GM19455 (cell line): Measurements from ENCODE around the gene MDC1.
"Not testable (repeated sequence)": the region's sequence is repeated elsewhere in the genome, so short reads cannot be mapped to it uniquely, and the experiment has no call there.

Experiments used
- ATAC-seq: cut with Tn5 transposase; IDR thresholded peaks from one replicate; pipeline ENCODE4 v1.9.1; 2021; ENCODE audit not compliant: unreplicated experiment

MDC1 gene

GRCh38 chr6:30683183-30683979 is 33.7 kb downstream of the MDC1 start:
- no peak for ATAC-seq

DNA sequence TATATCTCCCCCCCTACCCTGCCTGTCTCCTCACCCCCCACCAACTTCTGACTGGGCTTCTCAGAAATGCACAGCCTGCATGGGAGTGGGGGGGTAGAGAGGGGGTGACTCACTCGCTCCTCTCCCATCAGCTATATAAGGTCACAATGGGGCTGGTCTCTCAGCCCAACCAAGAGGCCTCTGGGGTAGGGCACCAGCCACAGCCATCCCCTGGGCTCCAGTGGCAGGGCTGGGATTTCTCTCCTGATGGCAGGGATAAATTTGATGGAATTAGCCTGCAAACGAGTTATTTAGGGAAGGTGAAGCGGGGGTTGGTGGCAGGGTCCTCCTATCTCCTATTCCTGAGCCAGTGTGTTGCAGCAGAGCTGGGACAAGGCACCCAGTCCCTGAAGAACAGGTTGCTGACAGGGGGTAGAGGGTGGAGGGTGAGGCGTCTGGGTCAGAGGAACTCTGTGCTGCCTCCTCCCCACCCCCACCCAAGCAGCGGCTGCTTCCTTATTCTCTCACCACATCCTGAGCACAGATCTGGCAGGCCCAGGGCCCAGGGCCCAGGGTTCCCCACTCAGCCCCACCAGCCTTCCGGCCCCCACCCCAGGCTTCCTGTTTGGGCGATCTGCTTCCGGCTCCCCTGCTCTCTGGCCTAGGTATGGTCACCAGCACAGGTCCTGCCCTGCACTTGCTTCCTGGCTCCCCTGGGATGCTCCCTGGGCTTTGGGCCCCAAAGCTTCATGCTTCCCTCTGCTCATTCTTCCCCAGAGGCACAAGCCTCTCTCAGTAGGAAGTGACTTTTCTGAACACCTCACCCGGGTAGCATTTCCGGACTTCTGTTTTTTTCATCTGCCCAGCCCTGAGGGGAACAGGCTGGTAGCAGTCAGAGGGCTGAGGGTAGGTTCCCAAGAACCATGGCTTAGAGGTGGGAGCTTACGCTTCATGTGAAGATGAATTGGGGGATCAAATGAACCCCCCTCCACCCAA is 34.7 kb downstream of the MDC1 start:
- peak; percentile 46 for ATAC-seq

DNA sequence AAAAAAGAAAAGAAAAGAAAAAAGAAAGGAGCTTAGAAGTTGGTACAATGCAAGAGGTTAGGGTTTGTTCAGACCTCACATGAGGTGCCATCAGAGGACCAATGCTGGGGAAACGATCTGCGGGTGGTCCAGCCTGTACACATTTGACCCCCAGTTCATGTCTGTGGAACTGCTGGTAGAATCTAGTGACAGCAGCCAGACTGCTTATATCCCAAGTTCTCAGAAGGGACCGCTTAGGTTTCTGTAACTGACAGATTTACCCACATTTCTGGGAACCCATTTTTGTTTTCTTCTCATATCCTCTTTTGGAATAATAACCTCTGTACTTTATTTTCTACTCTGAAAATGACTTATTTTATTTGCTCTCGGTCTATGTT is 35.3 kb downstream of the MDC1 start:
- ATAC-seq, result no peak

DNA sequence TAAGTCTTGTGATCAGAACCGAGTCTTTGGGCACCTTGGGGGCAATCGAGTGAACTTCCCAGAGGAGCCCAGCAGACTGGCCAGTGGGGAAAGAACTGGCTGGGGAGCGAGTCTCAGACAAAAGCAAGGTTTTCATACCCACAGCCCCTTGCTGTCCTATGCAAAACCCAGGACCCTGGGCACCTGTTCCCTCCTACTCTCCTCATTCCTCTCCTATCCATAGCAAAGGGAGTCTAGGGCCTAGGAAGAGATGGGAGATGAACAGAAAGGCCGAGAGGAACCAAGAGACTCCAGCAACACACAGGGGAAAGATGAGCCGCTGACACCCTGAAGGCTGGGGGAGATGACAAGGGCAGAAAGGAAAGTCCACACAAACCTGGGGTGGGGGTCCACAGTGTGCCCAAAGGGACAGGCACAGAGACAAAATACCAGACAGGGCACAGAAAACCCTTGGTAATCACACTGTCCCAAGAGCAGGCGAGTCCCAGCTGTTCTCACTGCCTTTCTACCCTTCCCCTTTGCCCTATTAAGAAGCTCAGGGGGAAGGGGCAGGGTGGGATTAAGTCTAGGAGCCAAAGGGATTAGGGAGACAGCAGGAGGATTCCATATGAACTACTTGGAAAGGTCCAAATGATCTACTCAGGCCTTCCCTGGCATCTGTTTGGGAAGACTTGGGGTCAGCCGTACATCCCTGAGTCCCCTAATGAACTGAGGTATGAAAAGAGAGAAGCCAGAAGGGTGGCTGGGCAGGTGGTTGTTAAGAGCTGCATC is 37.1 kb downstream of the MDC1 start:
- ATAC-seq, result no peak

- ATAC-seq, result no peak
Measured at GRCh38 chr6:30678964-30679726, 37.9 kb downstream of the MDC1 start.

GRCh38 chr6:30676660-30677285 is 40.3 kb downstream of the MDC1 start:
- no peak for ATAC-seq

GRCh38 chr6:30672445-30673253 is 44.4 kb downstream of the MDC1 start, which contains the start of gene DHX16:
DHX16 (minus strand) TSS chr6:30673006; CDS start chr6:30672841, 165 bp downstream.
- ATAC-seq, result peak; percentile 68

DNA sequence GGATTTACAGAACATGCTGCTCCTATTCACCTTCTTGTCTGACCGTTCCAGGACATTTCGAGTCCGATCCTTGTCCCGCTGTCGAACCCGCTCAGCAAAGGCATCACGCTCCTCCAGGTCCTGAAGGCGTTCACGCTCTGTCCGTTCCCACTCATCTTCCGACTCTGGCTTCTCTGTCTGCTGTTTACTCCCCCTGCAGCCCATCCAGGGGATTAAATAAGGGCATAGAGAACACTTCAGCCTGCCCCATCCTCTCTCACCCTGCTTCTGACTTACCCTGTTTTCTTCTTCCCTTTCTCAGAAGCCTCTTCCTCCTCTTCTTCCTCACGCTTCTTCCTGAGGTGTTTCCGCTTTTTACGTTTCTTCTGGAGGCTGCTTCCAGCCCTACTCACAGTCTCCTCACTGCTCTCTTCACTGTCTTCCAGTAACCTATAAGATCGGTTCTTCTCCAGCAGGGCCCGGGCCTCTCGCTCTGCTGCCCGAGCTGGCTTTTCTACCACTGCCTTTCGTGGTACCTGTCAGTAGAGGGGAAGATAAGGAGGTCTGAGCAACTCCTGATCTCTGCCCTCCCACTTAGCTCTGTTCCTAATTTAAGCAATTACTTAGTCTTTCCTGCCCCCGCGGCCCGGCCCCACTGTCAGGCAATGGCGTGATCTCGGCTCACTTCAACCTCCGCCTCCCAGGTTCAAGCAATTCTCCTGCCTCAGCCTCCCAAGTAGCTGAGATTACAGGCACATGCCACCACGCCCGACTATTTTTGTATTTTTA is 46.1 kb downstream of the MDC1 start:
- ATAC-seq, result no peak

DNA sequence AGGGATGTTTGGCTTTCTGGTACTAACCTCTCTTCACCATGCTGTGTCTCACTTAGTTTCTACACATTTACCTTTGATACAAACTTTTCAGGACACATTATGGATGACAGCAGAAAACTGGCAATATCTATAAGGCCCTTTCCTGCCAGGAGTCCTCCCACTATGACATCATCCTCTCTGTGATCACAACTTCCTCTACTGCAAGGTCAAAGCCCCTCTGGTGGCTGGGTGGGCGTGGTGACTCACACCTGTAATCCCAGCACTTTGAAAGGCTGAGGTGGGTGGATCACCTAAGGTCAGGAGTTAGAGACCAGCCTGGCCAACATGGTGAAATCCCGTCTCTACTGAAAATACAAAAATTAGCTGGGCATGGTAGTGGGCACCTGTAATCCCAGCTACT is 50.8 kb downstream of the MDC1 start:
- not testable (repeated sequence) for ATAC-seq

DNA sequence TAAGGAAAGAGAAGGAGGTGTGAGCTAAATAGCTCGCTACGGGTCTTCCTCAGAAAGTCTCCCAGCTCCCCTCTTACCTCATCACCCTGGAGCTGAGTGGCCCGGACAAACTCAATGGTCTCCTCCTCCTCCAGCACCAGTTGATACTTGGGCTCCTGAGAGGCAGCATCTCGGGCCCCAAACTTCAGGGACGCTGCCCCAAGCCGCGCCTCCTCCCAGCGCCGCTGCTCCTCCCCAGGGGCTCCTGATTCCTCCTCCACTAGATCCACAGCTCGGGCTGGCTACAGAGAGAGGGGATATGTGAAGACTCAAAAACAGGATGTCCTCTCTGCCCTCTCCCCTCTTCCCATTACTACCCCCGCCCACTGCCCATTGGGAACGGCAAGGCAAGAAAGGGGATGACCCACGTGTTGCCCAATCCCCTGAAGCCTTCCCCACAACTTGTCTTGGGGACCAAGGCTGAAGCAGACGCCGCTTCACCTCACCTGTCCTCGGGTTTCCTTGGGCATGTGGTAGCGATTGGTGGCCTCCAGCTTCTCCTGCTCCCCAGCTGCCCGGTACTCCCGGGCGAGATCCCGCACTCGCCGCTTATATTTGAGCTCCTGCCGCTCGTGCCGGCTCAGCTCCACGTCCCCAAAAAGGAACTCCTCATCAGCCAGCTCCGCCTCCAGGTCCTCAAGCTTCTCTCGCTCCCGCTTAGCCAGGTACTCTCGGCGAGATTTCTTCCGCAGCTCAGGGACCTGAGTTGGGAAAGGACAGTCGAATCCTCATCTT is 51.9 kb downstream of the MDC1 start:
- ATAC-seq, result no peak

DNA sequence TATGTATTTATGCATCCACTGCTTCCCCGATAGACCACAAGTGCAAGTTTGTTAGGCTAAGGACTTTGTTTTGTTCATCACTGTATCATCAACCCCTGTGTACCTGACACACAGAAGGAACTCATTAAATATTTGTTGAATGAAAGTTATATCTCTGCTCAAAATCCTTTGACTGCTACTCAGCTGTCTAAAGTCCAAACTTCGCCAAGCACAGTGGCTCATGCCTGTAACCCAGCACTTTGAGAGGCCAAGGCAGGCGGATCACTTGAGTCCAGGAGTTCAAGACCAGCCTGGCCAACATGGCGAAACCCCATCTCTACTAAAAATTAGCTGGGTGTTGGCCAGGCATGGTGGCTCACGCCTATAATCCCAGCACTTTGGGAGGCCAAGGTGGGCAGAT is 59.2 kb downstream of the MDC1 start:
- not testable (repeated sequence) for ATAC-seq

GRCh38 chr6:30657454-30657853 is 59.6 kb downstream of the MDC1 start:
- ATAC-seq, result no peak

GRCh38 chr6:30656513-30656912 is 60.6 kb downstream of the MDC1 start:
- ATAC-seq, result no peak

DNA sequence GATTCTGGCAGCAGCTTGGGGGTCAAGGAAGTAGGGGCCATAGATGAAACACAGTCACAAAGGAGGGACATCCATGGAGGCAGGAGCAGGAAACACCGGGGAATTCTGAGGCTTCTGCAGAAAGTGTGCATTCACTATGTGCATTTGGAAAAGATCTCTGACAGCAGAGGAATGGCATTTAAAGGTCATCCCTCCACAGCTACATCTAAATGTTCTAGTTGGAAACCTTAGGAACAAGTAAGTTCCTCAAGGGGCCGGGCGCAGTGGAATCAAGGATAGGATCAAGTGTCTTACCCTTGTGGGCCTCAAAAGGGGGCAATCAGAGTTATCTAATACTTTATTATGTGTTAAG is 61.4 kb downstream of the MDC1 start:
- ATAC-seq, result no peak

DNA sequence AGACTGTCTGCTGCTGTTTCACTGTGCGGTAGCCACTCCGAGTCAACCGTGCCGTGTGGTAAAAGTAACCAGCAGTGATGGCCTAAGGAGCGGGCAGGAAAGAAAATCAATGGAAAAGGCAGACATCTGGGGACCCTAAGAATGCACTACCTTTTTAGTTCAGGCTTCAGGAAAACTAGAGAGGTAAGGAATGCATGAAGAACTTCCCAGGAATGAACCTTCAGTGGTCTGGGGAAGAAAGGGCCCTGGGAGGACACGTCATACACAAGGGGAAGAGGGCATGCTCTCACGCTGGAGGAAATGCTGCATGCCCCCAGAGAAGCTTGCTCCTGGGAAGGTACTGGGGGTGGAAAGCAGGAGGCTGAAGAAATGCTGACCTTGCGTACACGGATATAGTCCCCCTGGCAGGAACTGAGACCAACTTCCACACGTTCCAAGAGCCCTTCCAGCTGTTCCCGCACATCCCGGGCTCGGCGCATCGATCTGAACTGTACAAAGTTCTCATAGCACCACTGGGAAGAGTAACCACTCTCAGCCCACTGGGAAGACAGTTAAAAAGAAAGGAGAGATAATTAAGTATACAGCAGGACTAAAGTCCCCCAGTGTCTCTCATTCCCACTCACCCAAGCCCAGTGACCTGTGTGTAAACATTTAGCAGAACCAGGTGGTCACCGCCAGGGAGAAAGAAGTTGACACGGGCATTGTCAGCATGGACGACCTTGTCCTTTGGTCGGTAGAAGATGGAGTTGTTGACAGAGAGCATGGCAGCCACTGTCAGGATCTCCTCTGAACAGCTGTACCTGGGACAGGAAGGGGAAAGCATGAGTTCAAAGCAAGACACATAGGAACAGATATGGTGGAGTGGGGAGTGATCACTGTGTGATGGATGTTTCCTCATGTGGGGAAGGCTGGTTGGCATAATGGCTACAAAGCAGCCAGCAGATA is 62.0 kb downstream of the MDC1 start:
- no peak for ATAC-seq

GRCh38 chr6:30651143-30651542 is 65.9 kb downstream of the MDC1 start:
- no peak for ATAC-seq
